ENCODE measurements around the gene ST3GAL4. TPM values are rescaled to one million over a fixed set of nuclear protein-coding genes. Genes with fewer than 3 reads are reported as not detected.
A peak's percentile ranks its signal among the peaks of the same experiment; 100 is the strongest.

ST3GAL4 gene, protein sequence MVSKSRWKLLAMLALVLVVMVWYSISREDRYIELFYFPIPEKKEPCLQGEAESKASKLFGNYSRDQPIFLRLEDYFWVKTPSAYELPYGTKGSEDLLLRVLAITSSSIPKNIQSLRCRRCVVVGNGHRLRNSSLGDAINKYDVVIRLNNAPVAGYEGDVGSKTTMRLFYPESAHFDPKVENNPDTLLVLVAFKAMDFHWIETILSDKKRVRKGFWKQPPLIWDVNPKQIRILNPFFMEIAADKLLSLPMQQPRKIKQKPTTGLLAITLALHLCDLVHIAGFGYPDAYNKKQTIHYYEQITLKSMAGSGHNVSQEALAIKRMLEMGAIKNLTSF
- total RNA-seq (10 to 100 TPM in 3 of 5 donors, 1 to 10 TPM in 1, not detected in 1; 9.9 to 31.0 (median 18.4) TPM), polyA plus RNA-seq (10 to 100 TPM; 12.5 to 26.0 (median 15.7) TPM)
- long read RNA-seq, donor 1, partial matches to known transcripts, result 0 of 2 reads
- long read RNA-seq, donor 1, other reads (novel, unspliced or antisense), result 0 of 2 reads
- long read RNA-seq, donor 2, partial matches to known transcripts, result 0 of 2 reads
- long read RNA-seq, donor 2, other reads (novel, unspliced or antisense), result 0 of 2 reads
- long read RNA-seq, donor 3, result 0 reads
- long read RNA-seq, donor 4, result 0 reads
- long read RNA-seq, donor 5, partial matches to known transcripts, result 0 of 3 reads
- long read RNA-seq, donor 5, other reads (novel, unspliced or antisense), result 0 of 3 reads
- long read RNA-seq, donor 6, partial matches to known transcripts, result 0 of 1 reads
- long read RNA-seq, donor 6, other reads (novel, unspliced or antisense), result 0 of 1 reads
- long read RNA-seq, donor 7, partial matches to known transcripts, result 0 of 6 reads
- long read RNA-seq, donor 7, other reads (novel, unspliced or antisense), result 0 of 6 reads
- long read RNA-seq, donor 8, partial matches to known transcripts, result 0 of 2 reads
- long read RNA-seq, donor 8, other reads (novel, unspliced or antisense), result 0 of 2 reads
- long read RNA-seq, donor 9, partial matches to known transcripts, result 0 of 1 reads
- long read RNA-seq, donor 9, other reads (novel, unspliced or antisense), result 0 of 1 reads
- long read RNA-seq, donor 10, partial matches to known transcripts, result 0 of 1 reads
- long read RNA-seq, donor 10, other reads (novel, unspliced or antisense), result 0 of 1 reads

DNA sequence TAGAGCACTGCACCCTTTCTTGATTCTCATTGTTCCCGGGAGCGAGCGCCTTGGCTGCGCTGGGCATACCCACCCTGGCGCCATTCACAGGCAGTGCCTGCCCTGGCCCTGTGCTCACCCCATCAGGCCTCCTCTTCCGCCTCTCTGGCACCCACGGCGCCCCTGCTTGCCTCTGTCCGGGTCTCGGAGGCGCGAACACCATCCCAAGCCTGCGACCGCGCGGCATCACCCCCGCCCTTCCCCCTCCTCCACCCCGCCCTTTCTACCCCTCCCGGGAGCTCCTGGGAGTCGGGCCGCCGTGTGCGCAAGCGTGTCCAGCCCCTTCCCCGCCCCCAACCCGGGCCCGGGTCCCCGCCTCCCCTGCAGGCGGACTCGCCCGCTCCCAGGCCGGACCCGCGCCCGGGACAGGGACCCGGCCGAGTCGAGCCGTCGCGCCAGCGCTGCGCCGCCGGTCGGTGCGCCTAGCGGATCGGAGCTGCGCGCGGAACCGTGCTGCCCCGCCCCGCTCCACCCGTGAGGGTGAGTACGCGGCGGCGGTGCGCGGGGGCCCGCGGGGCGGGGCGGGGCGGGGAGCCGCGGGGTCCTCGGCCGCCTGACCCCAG is at the start of gene ST3GAL4:
Gene ST3GAL4, plus strand, starts transcription at position 363 of the 602 bp plus-strand sequence. CDS start 50,470 bp downstream, outside the sequence.
- 0 to 1% (median 0%) methylated on average over 25 to 71 of the region's 71 CpGs for WGBS, 5 donors

DNA sequence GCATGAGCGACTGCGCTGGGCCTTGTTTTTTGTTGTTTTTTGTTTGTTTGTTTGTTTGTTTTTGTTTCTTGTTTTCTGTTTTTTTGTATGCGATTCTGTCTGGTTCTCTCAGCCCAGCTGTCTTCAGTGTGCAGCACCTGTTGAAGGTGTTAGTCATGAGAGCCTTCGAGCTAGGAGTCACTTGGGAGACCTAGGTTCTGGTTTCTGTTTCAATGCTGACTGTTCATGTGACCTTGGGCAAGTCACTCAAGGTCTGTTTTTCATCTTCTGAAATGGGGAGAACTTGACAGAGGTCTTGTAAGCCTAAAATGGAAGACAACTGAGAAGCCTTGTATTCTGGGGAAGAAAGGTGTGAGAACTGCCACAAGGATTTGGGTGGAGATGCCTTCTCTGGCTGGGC is 49.8 kb upstream of the ST3GAL4 start:
- Histone ChIP-seq H3K4me1 (peaks cover 11 to 35% (median 21%) of the 10 kb centered on the region in 4 donors), H3K27me3 (no peaks in the 10 kb centered on the region), H3K27ac (no peak overlapping the region), H3K9me3 (no peaks in the 10 kb centered on the region), H3K36me3 (peaks cover 0 to 32% (median 28%) of the 10 kb centered on the region in 4 donors), H3K4me3 (no peak overlapping the region)
- 87 to 90% (median 87%) methylated on average over 4 of the region's 4 CpGs for WGBS, 5 donors
- no peak for TF ChIP-seq POLR2A (IDR thresholded peaks at IDR 0.05)
- no peak for TF ChIP-seq POLR2AphosphoS5 (IDR thresholded peaks at IDR 0.05)
- TF ChIP-seq, protein P1, sequence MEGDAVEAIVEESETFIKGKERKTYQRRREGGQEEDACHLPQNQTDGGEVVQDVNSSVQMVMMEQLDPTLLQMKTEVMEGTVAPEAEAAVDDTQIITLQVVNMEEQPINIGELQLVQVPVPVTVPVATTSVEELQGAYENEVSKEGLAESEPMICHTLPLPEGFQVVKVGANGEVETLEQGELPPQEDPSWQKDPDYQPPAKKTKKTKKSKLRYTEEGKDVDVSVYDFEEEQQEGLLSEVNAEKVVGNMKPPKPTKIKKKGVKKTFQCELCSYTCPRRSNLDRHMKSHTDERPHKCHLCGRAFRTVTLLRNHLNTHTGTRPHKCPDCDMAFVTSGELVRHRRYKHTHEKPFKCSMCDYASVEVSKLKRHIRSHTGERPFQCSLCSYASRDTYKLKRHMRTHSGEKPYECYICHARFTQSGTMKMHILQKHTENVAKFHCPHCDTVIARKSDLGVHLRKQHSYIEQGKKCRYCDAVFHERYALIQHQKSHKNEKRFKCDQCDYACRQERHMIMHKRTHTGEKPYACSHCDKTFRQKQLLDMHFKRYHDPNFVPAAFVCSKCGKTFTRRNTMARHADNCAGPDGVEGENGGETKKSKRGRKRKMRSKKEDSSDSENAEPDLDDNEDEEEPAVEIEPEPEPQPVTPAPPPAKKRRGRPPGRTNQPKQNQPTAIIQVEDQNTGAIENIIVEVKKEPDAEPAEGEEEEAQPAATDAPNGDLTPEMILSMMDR (IDR thresholded peaks at IDR 0.05), result no peak
- no peak for TF ChIP-seq EP300 (IDR thresholded peaks at IDR 0.05)
- intact Hi-C loops (cut with DNase I; ENCODE audit: low total_unique reads), result no loop called here
- DNase-seq, result no peak

More for the DNA sequence above, at the start of gene ST3GAL4:
- intact Hi-C loops (cut with DNase I; ENCODE audit: low total_unique reads), result no loop called here
- Histone ChIP-seq H3K27me3 (no peaks in the 10 kb centered on the region), H3K4me1 (peaks cover 33 to 96% (median 64%) of the 10 kb centered on the region in 4 donors), H3K27ac (peak within 1 kb of the TSS; percentile 76 to 87 (median 82)), H3K4me3 (peak within 1 kb of the TSS; percentile 67 to 75 (median 72)), H3K36me3 (no peaks in the 10 kb centered on the region), H3K9me3 (no peaks in the 10 kb centered on the region)
- TF ChIP-seq, protein P1 (IDR thresholded peaks at IDR 0.05), result no peak
- peak in 1 of 3 donors; percentile 23 for TF ChIP-seq POLR2AphosphoS5 (IDR thresholded peaks at IDR 0.05)
- peak; percentile 65 to 92 for DNase-seq

DNA sequence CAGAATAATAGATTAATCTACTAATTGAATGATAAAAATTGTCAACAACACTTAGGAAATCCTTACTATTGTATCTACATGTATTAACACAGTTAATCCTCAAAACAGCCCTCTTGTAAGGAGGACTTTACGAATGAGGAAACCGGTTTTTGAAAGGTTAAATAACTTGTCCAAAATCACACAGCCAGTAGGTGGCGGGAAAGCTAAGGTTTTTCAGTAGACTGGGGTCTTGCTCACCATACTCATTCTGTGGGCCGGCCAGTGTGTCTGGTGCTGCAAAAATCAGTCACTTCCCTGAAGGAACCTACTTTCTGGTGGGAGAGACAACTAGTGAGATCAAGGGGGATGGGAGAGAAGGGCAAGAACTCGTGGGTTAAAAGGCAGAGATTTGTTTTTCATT is 47.8 kb upstream of the ST3GAL4 start:
- Histone ChIP-seq H3K4me3 (no peak overlapping the region), H3K4me1 (peaks cover 16 to 51% (median 29%) of the 10 kb centered on the region in 4 donors), H3K27me3 (no peaks in the 10 kb centered on the region), H3K36me3 (peaks cover 0 to 32% (median 22%) of the 10 kb centered on the region in 4 donors), H3K27ac (no peak overlapping the region), H3K9me3 (no peaks in the 10 kb centered on the region)
- WGBS, 5 donors, result 30 to 41% (median 37%) methylated on average over 5 of the region's 5 CpGs
- intact Hi-C loops (cut with DNase I; ENCODE audit: low total_unique reads), result no loop called here
- peak in 1 of 2 donors; percentile 76 for DNase-seq
- TF ChIP-seq EP300 (IDR thresholded peaks at IDR 0.05), result no peak
- TF ChIP-seq, protein P1 (IDR thresholded peaks at IDR 0.05), result peak in 1 of 7 experiments; percentile 16
